HCT116 (cell line): ENCODE data around the gene SUCLG2. TPM values are rescaled to one million over a fixed set of nuclear protein-coding genes. Genes with fewer than 3 reads are reported as not detected.

Experiments
- ATAC-seq: fragments of 200-7000 bp; cut with Tn5 transposase; 2 replicates; pipeline ENCODE4 v1.9.1; 2020; ENCODE audit warnings: mild to moderate bottlenecking, moderate library complexity
- BruUV-seq: library from RNA; stranded (reverse); fragments of 400-500 nt; replicated peaks from 2 replicates; lab custom pipeline; 2021; lab: Mats Ljungman, UMichigan
- CTCF ChIA-PET: fragments of 300-600 bp; sonication (Branson Sonifier 250); formaldehyde crosslinking; loops from one replicate; lab custom pipeline; 2021; ENCODE audit warnings: antibody characterized with exemption; lab: Charles Lee
- POLR2A ChIA-PET: fragments of 300-600, 350-600 bp; sonication (Branson Sonifier 250); formaldehyde crosslinking; loops from one replicate; lab custom pipeline; 2021; ENCODE audit warnings: antibody characterized with exemption; lab: Charles Lee
- RAD21 ChIA-PET, 2 experiments: fragments of 300-600 bp; sonication (Branson Sonifier 250); formaldehyde crosslinking; loops; one replicate each; lab custom pipeline; 2023; ENCODE audit warnings: low total read pairs in 2 of 2; ENCODE audit not compliant: uncharacterized antibody in 2 of 2, unreplicated experiment in 2 of 2, low non-redundant PET in 1 of 2; lab: Charles Lee
- DNase-seq: peaks from one replicate; pipeline ENCODE4 v3.0.0-alpha.2; 2010; ENCODE audit warnings: low read depth, low spot score
- H2AFZ ChIP-seq: fragments of 200-600 bp; shearing (Covaris generic), sonication (generic); 2 replicates; pipeline ENCODE4 v1.6.1; 2017; ENCODE audit warnings: low read depth, mixed run types, mixed read lengths, antibody characterized with exemption, low read length; ENCODE audit not compliant: poor library complexity, severe bottlenecking
- H3K27ac ChIP-seq: 2 replicates; pipeline ENCODE4 v1.5.1; 2012; ENCODE audit warnings: low read depth, low read length
- H3K27me3 ChIP-seq: fragments of 200-600 bp; sonication (generic); 2 replicates; pipeline ENCODE4 v1.6.1; 2016; ENCODE audit warnings: mixed run types, low read length, mixed read lengths; ENCODE audit not compliant: insufficient read depth
- H3K36me3 ChIP-seq, 2 experiments: fragments of 200-500 bp in 1 of 2; fragments of 200-600 bp in 1 of 2; sonication (Bioruptor generic) in 1 of 2; sonication (generic) in 1 of 2; 2 replicates each; pipeline versions ENCODE4 v1.5.1 to v1.6.1; 2014 to 2016; ENCODE audit warnings: low read length in 2 of 2, inconsistent platforms in 1 of 2, mixed read lengths in 1 of 2, mixed run types in 1 of 2; ENCODE audit not compliant: insufficient read depth in 2 of 2, control insufficient read depth in 1 of 2
- H3K4me1 ChIP-seq, 2 experiments: fragments of 200-600 bp in 1 of 2; sonication (generic) in 1 of 2; 2 replicates each; pipeline versions ENCODE4 v1.5.1 to v1.6.1; 2012 to 2017; ENCODE audit warnings: low read length in 2 of 2, inconsistent platforms in 1 of 2, mild to moderate bottlenecking in 1 of 2, mixed read lengths in 1 of 2, mixed run types in 1 of 2, moderate library complexity in 1 of 2; ENCODE audit not compliant: insufficient read depth in 2 of 2, control insufficient read depth in 1 of 2
- H3K4me2 ChIP-seq: fragments of 200-600 bp; sonication (generic); 2 replicates; pipeline ENCODE4 v1.6.1; 2017; ENCODE audit warnings: mixed run types, low read length, mixed read lengths
- H3K4me3 ChIP-seq, 2 experiments: fragments of 200-600 bp in 1 of 2; sonication (generic) in 1 of 2; replicated peaks in 1 of 2; 2 replicates each; pipeline ENCODE4 v1.5.1; 2011 to 2016; ENCODE audit warnings: low read length in 2 of 2, control low read depth in 1 of 2, low read depth in 1 of 2, mild to moderate bottlenecking in 1 of 2, mixed read lengths in 1 of 2, mixed run types in 1 of 2
- H3K79me2 ChIP-seq: fragments of 200-600 bp; sonication (generic); 2 replicates; pipeline ENCODE4 v1.6.1; 2017; ENCODE audit warnings: mild to moderate bottlenecking, mixed run types, low read length, moderate library complexity, mixed read lengths; ENCODE audit not compliant: insufficient read depth
- H3K9ac ChIP-seq: fragments of 200-600 bp; sonication (generic); 2 replicates; pipeline ENCODE4 v1.6.1; 2016; ENCODE audit warnings: low read length, mixed read lengths
- H3K9me2 ChIP-seq: fragments of 200-600 bp; sonication (generic), shearing (Covaris generic); 2 replicates; pipeline ENCODE4 v1.6.1; 2017; ENCODE audit warnings: mixed run types, mild to moderate bottlenecking, moderate library complexity; ENCODE audit not compliant: insufficient read depth
- H3K9me3 ChIP-seq, 2 experiments: fragments of 200-500 bp in 1 of 2; fragments of 200-600 bp in 1 of 2; sonication (Bioruptor generic) in 1 of 2; sonication (generic) in 1 of 2; 2 replicates each; pipeline ENCODE4 v1.6.1; 2014 to 2017; ENCODE audit warnings: low read length in 2 of 2, mixed read lengths in 2 of 2, inconsistent platforms in 1 of 2, low read depth in 1 of 2, mild to moderate bottlenecking in 1 of 2, mixed run types in 1 of 2, moderate library complexity in 1 of 2; ENCODE audit not compliant: control insufficient read depth in 1 of 2, insufficient read depth in 1 of 2
- H4K20me1 ChIP-seq: fragments of 200-600 bp; sonication (generic), shearing (Covaris generic); 2 replicates; pipeline ENCODE4 v1.6.1; 2017; ENCODE audit warnings: mixed run types, mild to moderate bottlenecking, moderate library complexity; ENCODE audit not compliant: insufficient read depth
- CBX3 ChIP-seq: IDR thresholded peaks from 2 replicates; pipeline ENCODE4 v1.6.1; 2012; ENCODE audit warnings: low read depth
- ELF1 ChIP-seq: IDR thresholded peaks from 2 replicates; pipeline ENCODE4 v1.6.1; 2012; ENCODE audit warnings: low read depth, borderline replicate concordance
- EZH2phosphoT487 ChIP-seq: fragments of 200-600 bp; IDR thresholded peaks from 2 replicates; pipeline ENCODE4 v1.6.1; 2018; ENCODE audit warnings: antibody characterized with exemption, borderline replicate concordance
- FOSL1 ChIP-seq: IDR thresholded peaks from 2 replicates; pipeline ENCODE4 v1.6.1; 2012; ENCODE audit warnings: low read depth
- POLR2AphosphoS5 ChIP-seq: IDR thresholded peaks from 2 replicates; pipeline ENCODE4 v1.6.1; 2011; ENCODE audit warnings: mild to moderate bottlenecking, low read depth, low read length, moderate library complexity
- SP1 ChIP-seq: IDR thresholded peaks from 2 replicates; pipeline ENCODE4 v1.6.1; 2012; ENCODE audit warnings: low read depth
- ZFX ChIP-seq: fragments of 450-650 bp; IDR thresholded peaks from 2 replicates; pipeline ENCODE4 v1.6.1; 2017
- intact Hi-C: fragments of 100-400 bp; cut with micrococcal nuclease; formaldehyde crosslinking; loops from 2 replicates; pipeline ENCODE4 v1.10.0; 2022
- total RNA-seq: library from RNA; stranded (reverse); gene quantifications from one replicate; pipeline ENCODE4 v1.2.1, GENCODE V29; 2021; ENCODE audit not compliant: unreplicated experiment
- TF ChIP-seq, protein P1 (sequence below): IDR thresholded peaks from 2 replicates; pipeline ENCODE4 v1.6.1; 2012; ENCODE audit warnings: low read depth

The SUCLG2 gene
- total RNA-seq, 1 experiment from 2014 or later: 49.2 TPM

DNA sequence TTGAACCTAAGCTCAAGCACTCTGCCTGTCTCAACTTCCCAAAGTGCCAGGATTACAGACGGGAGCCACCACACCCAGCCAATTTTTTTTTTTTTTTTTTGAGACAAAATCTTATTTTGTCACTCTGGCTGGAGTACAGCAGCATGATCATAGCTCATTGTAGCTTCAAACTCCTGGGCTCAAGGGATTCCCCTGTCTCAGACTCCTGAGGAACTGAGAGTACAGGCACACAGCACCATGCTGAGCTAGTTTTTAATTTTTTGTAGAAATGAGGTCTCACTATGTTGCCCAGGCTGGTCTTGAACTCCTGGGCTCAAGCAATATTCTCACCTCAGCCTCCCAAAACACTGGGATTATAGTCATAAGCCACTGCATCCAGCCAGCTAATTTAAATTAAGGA is 36.8 kb upstream of the SUCLG2 start (continued):
- TF ChIP-seq POLR2AphosphoS5: no peak
- no peak for TF ChIP-seq SP1
- TF ChIP-seq, protein P1, sequence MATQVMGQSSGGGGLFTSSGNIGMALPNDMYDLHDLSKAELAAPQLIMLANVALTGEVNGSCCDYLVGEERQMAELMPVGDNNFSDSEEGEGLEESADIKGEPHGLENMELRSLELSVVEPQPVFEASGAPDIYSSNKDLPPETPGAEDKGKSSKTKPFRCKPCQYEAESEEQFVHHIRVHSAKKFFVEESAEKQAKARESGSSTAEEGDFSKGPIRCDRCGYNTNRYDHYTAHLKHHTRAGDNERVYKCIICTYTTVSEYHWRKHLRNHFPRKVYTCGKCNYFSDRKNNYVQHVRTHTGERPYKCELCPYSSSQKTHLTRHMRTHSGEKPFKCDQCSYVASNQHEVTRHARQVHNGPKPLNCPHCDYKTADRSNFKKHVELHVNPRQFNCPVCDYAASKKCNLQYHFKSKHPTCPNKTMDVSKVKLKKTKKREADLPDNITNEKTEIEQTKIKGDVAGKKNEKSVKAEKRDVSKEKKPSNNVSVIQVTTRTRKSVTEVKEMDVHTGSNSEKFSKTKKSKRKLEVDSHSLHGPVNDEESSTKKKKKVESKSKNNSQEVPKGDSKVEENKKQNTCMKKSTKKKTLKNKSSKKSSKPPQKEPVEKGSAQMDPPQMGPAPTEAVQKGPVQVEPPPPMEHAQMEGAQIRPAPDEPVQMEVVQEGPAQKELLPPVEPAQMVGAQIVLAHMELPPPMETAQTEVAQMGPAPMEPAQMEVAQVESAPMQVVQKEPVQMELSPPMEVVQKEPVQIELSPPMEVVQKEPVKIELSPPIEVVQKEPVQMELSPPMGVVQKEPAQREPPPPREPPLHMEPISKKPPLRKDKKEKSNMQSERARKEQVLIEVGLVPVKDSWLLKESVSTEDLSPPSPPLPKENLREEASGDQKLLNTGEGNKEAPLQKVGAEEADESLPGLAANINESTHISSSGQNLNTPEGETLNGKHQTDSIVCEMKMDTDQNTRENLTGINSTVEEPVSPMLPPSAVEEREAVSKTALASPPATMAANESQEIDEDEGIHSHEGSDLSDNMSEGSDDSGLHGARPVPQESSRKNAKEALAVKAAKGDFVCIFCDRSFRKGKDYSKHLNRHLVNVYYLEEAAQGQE: no peak
- no peak for TF ChIP-seq CBX3
- no peak for TF ChIP-seq ZFX

GRCh38 chr3:67689806-67690205 is 35.4 kb upstream of the SUCLG2 start:
- H3K4me3 ChIP-seq: no peak overlapping the region
- TF ChIP-seq POLR2AphosphoS5 (no peak), ELF1 (no peak), EZH2phosphoT487 (no peak), FOSL1 (no peak)
- H3K79me2 ChIP-seq: no peaks in the 10 kb centered on the region
- ATAC-seq (no peak), DNase-seq (no peak)
- ChIA-PET POLR2A (no interaction called here), RAD21 (no interaction called here), CTCF (no interaction called here)
- no peaks in the 10 kb centered on the region for H3K36me3 ChIP-seq
- no peaks in the 10 kb centered on the region for H3K4me1 ChIP-seq
- no peak overlapping the region for H3K27ac ChIP-seq
- no peak overlapping the region for H2AFZ ChIP-seq
- no peaks in the 10 kb centered on the region for H3K9me3 ChIP-seq
- no peaks in the 10 kb centered on the region for H4K20me1 ChIP-seq
- no peak overlapping the region for H3K4me2 ChIP-seq
- no peaks in the 10 kb centered on the region for H3K9me2 ChIP-seq
- peaks cover 17% of the 10 kb centered on the region for H3K27me3 ChIP-seq
- intact Hi-C loops: no loop called here
- BruUV-seq: no TSS peak
- no peak overlapping the region for H3K9ac ChIP-seq
